GM12878 (cell line): ENCODE measurements around the gene FAIM. TPM values are rescaled to one million over a fixed set of nuclear protein-coding genes. Genes with fewer than 3 reads are reported as not detected.

ENCODE experiments used
- BHLHE40 ChIP-seq, 2 experiments: fragments of 450-650 bp in 1 of 2; IDR thresholded peaks; 2 replicates each; pipeline ENCODE4 v1.6.1; 2011 to 2017; ENCODE audit warnings: low read depth in 2 of 2, borderline replicate concordance in 1 of 2, improper control_type of control experiment in 1 of 2, low read length in 1 of 2, mild to moderate bottlenecking in 1 of 2
- CREM ChIP-seq: IDR thresholded peaks from 2 replicates; pipeline ENCODE4 v1.6.1; 2014; ENCODE audit warnings: antibody characterized with exemption, low read depth
- IKZF2 ChIP-seq, 2 experiments: fragments of 450-650 bp; IDR thresholded peaks; 2 replicates each; pipeline ENCODE4 v1.6.1; 2017; ENCODE audit warnings: mild to moderate bottlenecking in 2 of 2, moderate library complexity in 2 of 2
- NBN ChIP-seq: fragments of 450-650 bp; IDR thresholded peaks from 2 replicates; pipeline ENCODE4 v1.6.1; 2016
- NR2F1 ChIP-seq: fragments of 450-650 bp; conservative IDR thresholded peaks from 2 replicates; pipeline ENCODE4 v1.6.1; 2017; ENCODE audit warnings: mild to moderate bottlenecking
- POLR2AphosphoS2 ChIP-seq: IDR thresholded peaks from 2 replicates; pipeline ENCODE4 v1.6.1; 2011; ENCODE audit warnings: low read depth, mild to moderate bottlenecking, low read length, improper control_type of control experiment, moderate library complexity
- SMAD1 ChIP-seq: fragments of 450-650 bp; IDR thresholded peaks from 2 replicates; pipeline ENCODE4 v1.6.1; 2018; ENCODE audit warnings: mild to moderate bottlenecking, low read depth; ENCODE audit not compliant: partially characterized antibody
- SP1 ChIP-seq: IDR thresholded peaks from one replicate; pipeline ENCODE4 v1.6.1; 2011; ENCODE audit warnings: low read depth, low read length
- SREBF1 ChIP-seq: IDR thresholded peaks from 2 replicates; pipeline ENCODE4 v1.6.1; 2012; ENCODE audit warnings: mild to moderate bottlenecking, low read length
- TAF1 ChIP-seq: IDR thresholded peaks from 2 replicates; pipeline ENCODE4 v1.6.1; 2011; ENCODE audit warnings: mild to moderate bottlenecking, low read depth, low read length, borderline replicate concordance
- ZNF274 ChIP-seq: IDR thresholded peaks from one replicate; pipeline ENCODE4 v1.8.0; 2011; ENCODE audit not compliant: insufficient read length, insufficient read depth
- ZZZ3 ChIP-seq: IDR thresholded peaks from 2 replicates; pipeline ENCODE4 v1.6.1; 2011; ENCODE audit warnings: low read depth; ENCODE audit not compliant: control insufficient read depth, insufficient read length
- polyA plus RNA-seq, 11 experiments: library from polyadenylated mRNA; depleted of rRNA in 4 of 11; unstranded in 6 of 11; stranded (reverse) in 5 of 11; fragments of >200 nt; fragmentation: Nextera tagmentation in 4 of 11; fragmentation: Illumina TruSeq in 1 of 11; extraction: Ambion mirVana in 4 of 11; extraction: Trizol in 1 of 11; gene quantifications; 1 replicate in 1 of 11; 2 replicates in 10 of 11; pipeline versions ENCODE4 v1.2.1 to v1.2.3, GENCODE V29; 2011 to 2016; ENCODE audit warnings: inconsistent platforms in 2 of 11, missing spikeins in 2 of 11, low read depth in 1 of 11
- total RNA-seq, 4 experiments: library from RNA; depleted of rRNA in 3 of 4; stranded (reverse); fragments of >200 nt in 3 of 4; fragmentation: Illumina TruSeq in 1 of 4; extraction: Trizol in 1 of 4; gene quantifications; 2 replicates each; pipeline versions ENCODE4 v1.2.1 to v1.2.3, GENCODE V29; 2013 to 2021
- TF ChIP-seq, protein P1 (sequence below), 3 experiments: IDR thresholded peaks in 2 of 3; conservative IDR thresholded peaks in 1 of 3; 2 replicates each; pipeline ENCODE4 v1.5.1; 2011; ENCODE audit warnings: low read depth in 3 of 3, low read length in 3 of 3, mild to moderate bottlenecking in 3 of 3, control low read depth in 2 of 3, moderate library complexity in 2 of 3, inconsistent platforms in 1 of 3, mixed read lengths in 1 of 3; ENCODE audit not compliant: control insufficient read depth in 2 of 3, insufficient read depth in 1 of 3; ENCODE audit errors: extremely low read depth in 1 of 3
- TF ChIP-seq, protein P2 (sequence below): IDR thresholded peaks from 2 replicates; pipeline ENCODE4 v1.6.1; 2012; ENCODE audit warnings: low read depth, low read length, improper control_type of control experiment
- TF ChIP-seq, protein P3 (sequence below): IDR thresholded peaks from 2 replicates; pipeline ENCODE4 v1.6.1; 2012; ENCODE audit warnings: improper control_type of control experiment, low read depth, low read length; ENCODE audit not compliant: insufficient replicate concordance
- TF ChIP-seq, protein P4 (sequence below): fragments of 450-650 bp; conservative IDR thresholded peaks from 2 replicates; pipeline ENCODE4 v1.6.1; 2017; ENCODE audit warnings: mild to moderate bottlenecking, moderate library complexity
- TF ChIP-seq, protein P5 (sequence below): fragments of 450-650 bp; IDR thresholded peaks from 2 replicates; pipeline ENCODE4 v1.6.1; 2016; ENCODE audit warnings: mild to moderate bottlenecking

FAIM gene
- total and polyA plus RNA-seq, 10 of the 15 experiments (the other 5 are each of a cell fraction or from before 2014, with no cell fraction given): 9.3 to 34.0 (median 23.5) TPM

DNA sequence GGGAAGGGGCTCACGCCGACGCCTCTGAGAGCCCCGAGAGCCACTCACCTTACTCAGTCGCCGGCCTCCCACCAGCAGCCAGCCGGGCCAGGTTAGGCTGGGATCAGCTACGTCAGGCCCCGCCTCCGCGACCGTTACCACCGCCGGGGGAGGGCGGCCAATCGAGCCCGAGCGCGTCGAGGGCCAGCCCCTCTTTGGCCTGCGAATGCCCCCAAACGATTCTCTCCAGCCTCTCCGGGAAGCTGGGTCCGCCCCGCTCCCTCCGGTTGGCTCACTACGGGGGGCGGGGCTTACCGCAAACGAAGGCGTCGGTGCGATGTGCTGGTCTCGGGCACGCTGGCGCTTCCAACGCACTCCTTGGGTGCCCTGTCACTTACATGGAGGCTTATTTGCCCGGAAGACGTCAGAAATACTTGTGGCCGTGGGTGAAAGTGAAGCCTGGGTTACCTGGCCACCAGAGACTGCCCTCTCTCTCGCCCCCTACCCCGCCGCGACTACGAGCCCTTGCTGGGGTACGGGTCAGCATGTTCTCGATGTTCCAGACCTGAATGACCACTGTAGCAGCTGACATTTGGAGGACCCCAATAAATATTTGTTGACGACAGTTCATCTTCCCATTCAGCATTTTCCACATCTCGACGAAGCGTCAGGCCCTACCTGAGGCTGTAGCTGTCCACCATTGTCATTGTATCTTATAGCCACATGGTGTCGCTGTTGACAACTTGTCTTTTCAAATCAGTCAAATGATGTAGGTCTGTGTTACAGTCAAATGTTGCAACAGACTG, 14.2 kb upstream of the FAIM start, which contains the start of gene CEP70 (continued):
- TF ChIP-seq, protein P1, sequence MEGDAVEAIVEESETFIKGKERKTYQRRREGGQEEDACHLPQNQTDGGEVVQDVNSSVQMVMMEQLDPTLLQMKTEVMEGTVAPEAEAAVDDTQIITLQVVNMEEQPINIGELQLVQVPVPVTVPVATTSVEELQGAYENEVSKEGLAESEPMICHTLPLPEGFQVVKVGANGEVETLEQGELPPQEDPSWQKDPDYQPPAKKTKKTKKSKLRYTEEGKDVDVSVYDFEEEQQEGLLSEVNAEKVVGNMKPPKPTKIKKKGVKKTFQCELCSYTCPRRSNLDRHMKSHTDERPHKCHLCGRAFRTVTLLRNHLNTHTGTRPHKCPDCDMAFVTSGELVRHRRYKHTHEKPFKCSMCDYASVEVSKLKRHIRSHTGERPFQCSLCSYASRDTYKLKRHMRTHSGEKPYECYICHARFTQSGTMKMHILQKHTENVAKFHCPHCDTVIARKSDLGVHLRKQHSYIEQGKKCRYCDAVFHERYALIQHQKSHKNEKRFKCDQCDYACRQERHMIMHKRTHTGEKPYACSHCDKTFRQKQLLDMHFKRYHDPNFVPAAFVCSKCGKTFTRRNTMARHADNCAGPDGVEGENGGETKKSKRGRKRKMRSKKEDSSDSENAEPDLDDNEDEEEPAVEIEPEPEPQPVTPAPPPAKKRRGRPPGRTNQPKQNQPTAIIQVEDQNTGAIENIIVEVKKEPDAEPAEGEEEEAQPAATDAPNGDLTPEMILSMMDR (IDR thresholded peaks at IDR 0.05 in 2 of 3, conservative IDR thresholded peaks at IDR 0.05 in 1 of 3; ENCODE audit: control insufficient read depth in 2 of 3, extremely low read depth in 1 of 3, insufficient read depth in 1 of 3, low read depth in 3 of 3, low read length in 3 of 3): peak; percentile 72 to 91 (median 90)
- TF ChIP-seq ZZZ3 (no peak), NR2F1 (peak; percentile 51; the same call in 1 of the 2 replicates), NBN (peak; percentile 73; the same call in 1 of the 2 replicates), TAF1 (no peak), BHLHE40 (IDR thresholded peaks at IDR 0.05; ENCODE audit: borderline replicate concordance in 1 of 2, low read depth in 2 of 2, low read length in 1 of 2) (peak in 1 of 2 experiments; percentile 37; a peak in 1 of 4 replicates), SREBF1 (no peak), IKZF2 (IDR thresholded peaks at IDR 0.05) (0 out of 4 replicates have a peak, but pooled peaks of 1 of the 2 experiments have one; percentile 14), POLR2AphosphoS2 (peak; percentile 48; the same call in 1 of the 2 replicates), ZNF274 (no peak), SP1 (peak; percentile 75), CREM (peak; percentile 22; the same call in 1 of the 2 replicates), SMAD1 (no peak)
- TF ChIP-seq, protein P2, sequence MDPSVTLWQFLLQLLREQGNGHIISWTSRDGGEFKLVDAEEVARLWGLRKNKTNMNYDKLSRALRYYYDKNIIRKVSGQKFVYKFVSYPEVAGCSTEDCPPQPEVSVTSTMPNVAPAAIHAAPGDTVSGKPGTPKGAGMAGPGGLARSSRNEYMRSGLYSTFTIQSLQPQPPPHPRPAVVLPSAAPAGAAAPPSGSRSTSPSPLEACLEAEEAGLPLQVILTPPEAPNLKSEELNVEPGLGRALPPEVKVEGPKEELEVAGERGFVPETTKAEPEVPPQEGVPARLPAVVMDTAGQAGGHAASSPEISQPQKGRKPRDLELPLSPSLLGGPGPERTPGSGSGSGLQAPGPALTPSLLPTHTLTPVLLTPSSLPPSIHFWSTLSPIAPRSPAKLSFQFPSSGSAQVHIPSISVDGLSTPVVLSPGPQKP: no peak
- TF ChIP-seq, protein P3, sequence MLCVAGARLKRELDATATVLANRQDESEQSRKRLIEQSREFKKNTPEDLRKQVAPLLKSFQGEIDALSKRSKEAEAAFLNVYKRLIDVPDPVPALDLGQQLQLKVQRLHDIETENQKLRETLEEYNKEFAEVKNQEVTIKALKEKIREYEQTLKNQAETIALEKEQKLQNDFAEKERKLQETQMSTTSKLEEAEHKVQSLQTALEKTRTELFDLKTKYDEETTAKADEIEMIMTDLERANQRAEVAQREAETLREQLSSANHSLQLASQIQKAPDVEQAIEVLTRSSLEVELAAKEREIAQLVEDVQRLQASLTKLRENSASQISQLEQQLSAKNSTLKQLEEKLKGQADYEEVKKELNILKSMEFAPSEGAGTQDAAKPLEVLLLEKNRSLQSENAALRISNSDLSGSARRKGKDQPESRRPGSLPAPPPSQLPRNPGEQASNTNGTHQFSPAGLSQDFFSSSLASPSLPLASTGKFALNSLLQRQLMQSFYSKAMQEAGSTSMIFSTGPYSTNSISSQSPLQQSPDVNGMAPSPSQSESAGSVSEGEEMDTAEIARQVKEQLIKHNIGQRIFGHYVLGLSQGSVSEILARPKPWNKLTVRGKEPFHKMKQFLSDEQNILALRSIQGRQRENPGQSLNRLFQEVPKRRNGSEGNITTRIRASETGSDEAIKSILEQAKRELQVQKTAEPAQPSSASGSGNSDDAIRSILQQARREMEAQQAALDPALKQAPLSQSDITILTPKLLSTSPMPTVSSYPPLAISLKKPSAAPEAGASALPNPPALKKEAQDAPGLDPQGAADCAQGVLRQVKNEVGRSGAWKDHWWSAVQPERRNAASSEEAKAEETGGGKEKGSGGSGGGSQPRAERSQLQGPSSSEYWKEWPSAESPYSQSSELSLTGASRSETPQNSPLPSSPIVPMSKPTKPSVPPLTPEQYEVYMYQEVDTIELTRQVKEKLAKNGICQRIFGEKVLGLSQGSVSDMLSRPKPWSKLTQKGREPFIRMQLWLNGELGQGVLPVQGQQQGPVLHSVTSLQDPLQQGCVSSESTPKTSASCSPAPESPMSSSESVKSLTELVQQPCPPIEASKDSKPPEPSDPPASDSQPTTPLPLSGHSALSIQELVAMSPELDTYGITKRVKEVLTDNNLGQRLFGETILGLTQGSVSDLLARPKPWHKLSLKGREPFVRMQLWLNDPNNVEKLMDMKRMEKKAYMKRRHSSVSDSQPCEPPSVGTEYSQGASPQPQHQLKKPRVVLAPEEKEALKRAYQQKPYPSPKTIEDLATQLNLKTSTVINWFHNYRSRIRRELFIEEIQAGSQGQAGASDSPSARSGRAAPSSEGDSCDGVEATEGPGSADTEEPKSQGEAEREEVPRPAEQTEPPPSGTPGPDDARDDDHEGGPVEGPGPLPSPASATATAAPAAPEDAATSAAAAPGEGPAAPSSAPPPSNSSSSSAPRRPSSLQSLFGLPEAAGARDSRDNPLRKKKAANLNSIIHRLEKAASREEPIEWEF: peak; percentile 39
- TF ChIP-seq, protein P4, sequence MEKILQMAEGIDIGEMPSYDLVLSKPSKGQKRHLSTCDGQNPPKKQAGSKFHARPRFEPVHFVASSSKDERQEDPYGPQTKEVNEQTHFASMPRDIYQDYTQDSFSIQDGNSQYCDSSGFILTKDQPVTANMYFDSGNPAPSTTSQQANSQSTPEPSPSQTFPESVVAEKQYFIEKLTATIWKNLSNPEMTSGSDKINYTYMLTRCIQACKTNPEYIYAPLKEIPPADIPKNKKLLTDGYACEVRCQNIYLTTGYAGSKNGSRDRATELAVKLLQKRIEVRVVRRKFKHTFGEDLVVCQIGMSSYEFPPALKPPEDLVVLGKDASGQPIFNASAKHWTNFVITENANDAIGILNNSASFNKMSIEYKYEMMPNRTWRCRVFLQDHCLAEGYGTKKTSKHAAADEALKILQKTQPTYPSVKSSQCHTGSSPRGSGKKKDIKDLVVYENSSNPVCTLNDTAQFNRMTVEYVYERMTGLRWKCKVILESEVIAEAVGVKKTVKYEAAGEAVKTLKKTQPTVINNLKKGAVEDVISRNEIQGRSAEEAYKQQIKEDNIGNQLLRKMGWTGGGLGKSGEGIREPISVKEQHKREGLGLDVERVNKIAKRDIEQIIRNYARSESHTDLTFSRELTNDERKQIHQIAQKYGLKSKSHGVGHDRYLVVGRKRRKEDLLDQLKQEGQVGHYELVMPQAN: peak; percentile 21; the same call in 1 of the 2 replicates
- TF ChIP-seq, protein P5, sequence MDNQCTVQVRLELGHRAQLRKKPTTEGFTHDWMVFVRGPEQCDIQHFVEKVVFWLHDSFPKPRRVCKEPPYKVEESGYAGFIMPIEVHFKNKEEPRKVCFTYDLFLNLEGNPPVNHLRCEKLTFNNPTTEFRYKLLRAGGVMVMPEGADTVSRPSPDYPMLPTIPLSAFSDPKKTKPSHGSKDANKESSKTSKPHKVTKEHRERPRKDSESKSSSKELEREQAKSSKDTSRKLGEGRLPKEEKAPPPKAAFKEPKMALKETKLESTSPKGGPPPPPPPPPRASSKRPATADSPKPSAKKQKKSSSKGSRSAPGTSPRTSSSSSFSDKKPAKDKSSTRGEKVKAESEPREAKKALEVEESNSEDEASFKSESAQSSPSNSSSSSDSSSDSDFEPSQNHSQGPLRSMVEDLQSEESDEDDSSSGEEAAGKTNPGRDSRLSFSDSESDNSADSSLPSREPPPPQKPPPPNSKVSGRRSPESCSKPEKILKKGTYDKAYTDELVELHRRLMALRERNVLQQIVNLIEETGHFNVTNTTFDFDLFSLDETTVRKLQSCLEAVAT: peak; percentile 100
